ENCODE results near the gene REEP6.

Gene REEP6

GRCh38 chr19:1525343-1525742 is 34.4 kb downstream of the REEP6 start:
- TF ChIP-seq, protein P1, sequence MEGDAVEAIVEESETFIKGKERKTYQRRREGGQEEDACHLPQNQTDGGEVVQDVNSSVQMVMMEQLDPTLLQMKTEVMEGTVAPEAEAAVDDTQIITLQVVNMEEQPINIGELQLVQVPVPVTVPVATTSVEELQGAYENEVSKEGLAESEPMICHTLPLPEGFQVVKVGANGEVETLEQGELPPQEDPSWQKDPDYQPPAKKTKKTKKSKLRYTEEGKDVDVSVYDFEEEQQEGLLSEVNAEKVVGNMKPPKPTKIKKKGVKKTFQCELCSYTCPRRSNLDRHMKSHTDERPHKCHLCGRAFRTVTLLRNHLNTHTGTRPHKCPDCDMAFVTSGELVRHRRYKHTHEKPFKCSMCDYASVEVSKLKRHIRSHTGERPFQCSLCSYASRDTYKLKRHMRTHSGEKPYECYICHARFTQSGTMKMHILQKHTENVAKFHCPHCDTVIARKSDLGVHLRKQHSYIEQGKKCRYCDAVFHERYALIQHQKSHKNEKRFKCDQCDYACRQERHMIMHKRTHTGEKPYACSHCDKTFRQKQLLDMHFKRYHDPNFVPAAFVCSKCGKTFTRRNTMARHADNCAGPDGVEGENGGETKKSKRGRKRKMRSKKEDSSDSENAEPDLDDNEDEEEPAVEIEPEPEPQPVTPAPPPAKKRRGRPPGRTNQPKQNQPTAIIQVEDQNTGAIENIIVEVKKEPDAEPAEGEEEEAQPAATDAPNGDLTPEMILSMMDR (IDR thresholded peaks at IDR 0.05; ENCODE audit: insufficient read depth, low read length): no peak
- TF ChIP-seq, protein P2, sequence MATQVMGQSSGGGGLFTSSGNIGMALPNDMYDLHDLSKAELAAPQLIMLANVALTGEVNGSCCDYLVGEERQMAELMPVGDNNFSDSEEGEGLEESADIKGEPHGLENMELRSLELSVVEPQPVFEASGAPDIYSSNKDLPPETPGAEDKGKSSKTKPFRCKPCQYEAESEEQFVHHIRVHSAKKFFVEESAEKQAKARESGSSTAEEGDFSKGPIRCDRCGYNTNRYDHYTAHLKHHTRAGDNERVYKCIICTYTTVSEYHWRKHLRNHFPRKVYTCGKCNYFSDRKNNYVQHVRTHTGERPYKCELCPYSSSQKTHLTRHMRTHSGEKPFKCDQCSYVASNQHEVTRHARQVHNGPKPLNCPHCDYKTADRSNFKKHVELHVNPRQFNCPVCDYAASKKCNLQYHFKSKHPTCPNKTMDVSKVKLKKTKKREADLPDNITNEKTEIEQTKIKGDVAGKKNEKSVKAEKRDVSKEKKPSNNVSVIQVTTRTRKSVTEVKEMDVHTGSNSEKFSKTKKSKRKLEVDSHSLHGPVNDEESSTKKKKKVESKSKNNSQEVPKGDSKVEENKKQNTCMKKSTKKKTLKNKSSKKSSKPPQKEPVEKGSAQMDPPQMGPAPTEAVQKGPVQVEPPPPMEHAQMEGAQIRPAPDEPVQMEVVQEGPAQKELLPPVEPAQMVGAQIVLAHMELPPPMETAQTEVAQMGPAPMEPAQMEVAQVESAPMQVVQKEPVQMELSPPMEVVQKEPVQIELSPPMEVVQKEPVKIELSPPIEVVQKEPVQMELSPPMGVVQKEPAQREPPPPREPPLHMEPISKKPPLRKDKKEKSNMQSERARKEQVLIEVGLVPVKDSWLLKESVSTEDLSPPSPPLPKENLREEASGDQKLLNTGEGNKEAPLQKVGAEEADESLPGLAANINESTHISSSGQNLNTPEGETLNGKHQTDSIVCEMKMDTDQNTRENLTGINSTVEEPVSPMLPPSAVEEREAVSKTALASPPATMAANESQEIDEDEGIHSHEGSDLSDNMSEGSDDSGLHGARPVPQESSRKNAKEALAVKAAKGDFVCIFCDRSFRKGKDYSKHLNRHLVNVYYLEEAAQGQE (IDR thresholded peaks at IDR 0.05; ENCODE audit: insufficient replicate concordance, low read depth): no peak
- TF ChIP-seq POLR2AphosphoS5 (IDR thresholded peaks at IDR 0.05; ENCODE audit: low read depth) (no peak), GABPA (IDR thresholded peaks at IDR 0.05; ENCODE audit: low read depth) (no peak), SPI1 (IDR thresholded peaks at IDR 0.05; ENCODE audit: borderline replicate concordance, low read depth) (no peak)
- Histone ChIP-seq H3K27ac (replicated peaks) (no peak overlapping the region), H3K27me3 (ENCODE audit: insufficient read depth, poor library complexity, severe bottlenecking) (peaks cover 22% of the 10 kb centered on the region), H3K4me3 (replicated peaks; ENCODE audit: insufficient read depth, low read length) (no peak overlapping the region)
- no peak for DNase-seq (ENCODE audit: low read depth in 1 of 2, low spot score in 1 of 2)

- H3K4me3 ChIP-seq (replicated peaks; ENCODE audit: insufficient read depth, low read length): no peak overlapping the region
- DNase-seq (ENCODE audit: low read depth in 1 of 2, low spot score in 1 of 2): no peak
- H3K27ac ChIP-seq (replicated peaks): no peak overlapping the region
- H3K27me3 ChIP-seq (ENCODE audit: insufficient read depth, poor library complexity, severe bottlenecking): peaks cover 22% of the 10 kb centered on the region
- TF ChIP-seq, protein P1 (IDR thresholded peaks at IDR 0.05; ENCODE audit: insufficient read depth, low read length): no peak
- TF ChIP-seq SPI1 (IDR thresholded peaks at IDR 0.05; ENCODE audit: borderline replicate concordance, low read depth) (no peak), GABPA (IDR thresholded peaks at IDR 0.05; ENCODE audit: low read depth) (no peak), POLR2AphosphoS5 (IDR thresholded peaks at IDR 0.05; ENCODE audit: low read depth) (no peak)
- TF ChIP-seq, protein P2 (IDR thresholded peaks at IDR 0.05; ENCODE audit: insufficient replicate concordance, low read depth): no peak
Measured at GRCh38 chr19:1526066-1526778, 35.2 kb downstream of the REEP6 start.

- peaks cover 20% of the 10 kb centered on the region for H3K27me3 ChIP-seq (ENCODE audit: insufficient read depth, poor library complexity, severe bottlenecking)
- DNase-seq (ENCODE audit: low read depth in 1 of 2, low spot score in 1 of 2): no peak
- TF ChIP-seq SPI1 (IDR thresholded peaks at IDR 0.05; ENCODE audit: borderline replicate concordance, low read depth) (no peak), GABPA (IDR thresholded peaks at IDR 0.05; ENCODE audit: low read depth) (no peak), POLR2AphosphoS5 (IDR thresholded peaks at IDR 0.05; ENCODE audit: low read depth) (no peak)
- TF ChIP-seq, protein P1 (IDR thresholded peaks at IDR 0.05; ENCODE audit: insufficient read depth, low read length): no peak
- TF ChIP-seq, protein P2 (IDR thresholded peaks at IDR 0.05; ENCODE audit: insufficient replicate concordance, low read depth): no peak
- H3K27ac ChIP-seq (replicated peaks): no peak overlapping the region
- no peak overlapping the region for H3K4me3 ChIP-seq (replicated peaks; ENCODE audit: insufficient read depth, low read length)
Measured at GRCh38 chr19:1526979-1527649, 36.1 kb downstream of the REEP6 start.

Measured in HL-60 (cell line).